ENCODE results near the gene AJAP1.

AJAP1 gene

GRCh38 chr1:4728319-4729089, 74.1 kb downstream of the AJAP1 start:
- no peak for TF ChIP-seq CTCF (IDR thresholded peaks at IDR 0.05)
- no peak overlapping the region for H3K27ac ChIP-seq
- H3K4me3 ChIP-seq, result no peak overlapping the region
- no peak for DNase-seq (ENCODE audit: low spot score)

GRCh38 chr1:4729090-4729471, 74.7 kb downstream of the AJAP1 start:
- H3K4me3 ChIP-seq, result no peak overlapping the region
- no peak for TF ChIP-seq CTCF (IDR thresholded peaks at IDR 0.05)
- no peak for DNase-seq (ENCODE audit: low spot score)
- H3K27ac ChIP-seq, result no peak overlapping the region

GRCh38 chr1:4730078-4730477, 75.7 kb downstream of the AJAP1 start:
- H3K27ac ChIP-seq, result no peak overlapping the region
- no peak for TF ChIP-seq CTCF (IDR thresholded peaks at IDR 0.05)
- H3K4me3 ChIP-seq, result no peak overlapping the region
- DNase-seq (ENCODE audit: low spot score), result no peak

- DNase-seq (ENCODE audit: low spot score), result no peak
- Histone ChIP-seq H3K4me3 (no peak overlapping the region), H3K27ac (no peak overlapping the region)
These were observed 79.2 kb downstream of the AJAP1 start for GRCh38 chr1:4733446-4734177.

GRCh38 chr1:4734219-4734618, 79.8 kb downstream of the AJAP1 start:
- H3K4me3 ChIP-seq, result no peak overlapping the region
- no peak for DNase-seq (ENCODE audit: low spot score)
- no peak for TF ChIP-seq CTCF (IDR thresholded peaks at IDR 0.05)
- H3K27ac ChIP-seq, result no peak overlapping the region

More at GRCh38 chr1:4733446-4734177, 79.2 kb downstream of the AJAP1 start:
- no peak for TF ChIP-seq CTCF (IDR thresholded peaks at IDR 0.05)

GRCh38 chr1:4734791-4735190, 80.4 kb downstream of the AJAP1 start:
- no peak for DNase-seq (ENCODE audit: low spot score)
- no peak for TF ChIP-seq CTCF (IDR thresholded peaks at IDR 0.05)
- no peak overlapping the region for H3K27ac ChIP-seq
- no peak overlapping the region for H3K4me3 ChIP-seq

GRCh38 chr1:4736254-4736653, 81.8 kb downstream of the AJAP1 start:
- DNase-seq (ENCODE audit: low spot score), result no peak
- Histone ChIP-seq H3K4me3 (no peak overlapping the region), H3K27ac (no peak overlapping the region)
- no peak for TF ChIP-seq CTCF (IDR thresholded peaks at IDR 0.05)

All from coronary artery (tissue), 2 donors.